ENCODE data around the gene FGR.

Gene FGR

GRCh38 chr1:27665016-27665651 lies 30.1 kb upstream of the FGR start:
- H3K79me2 ChIP-seq (ENCODE audit: control insufficient read depth, low read length), result no peaks in the 10 kb centered on the region
- no peak for TF ChIP-seq CTCF (IDR thresholded peaks at IDR 0.05; ENCODE audit: low read depth, low read length, poor library complexity, severe bottlenecking)
- no peak for TF ChIP-seq EZH2phosphoT487 (IDR thresholded peaks at IDR 0.05; ENCODE audit: borderline replicate concordance, low read length)
- H3K4me2 ChIP-seq (ENCODE audit: low read length), result no peak overlapping the region
- peaks cover 9% of the 10 kb centered on the region; the same call in 1 of the 2 replicates for H3F3A ChIP-seq (ENCODE audit: control insufficient read depth, insufficient read depth)
- no peaks in the 10 kb centered on the region for H3K36me3 ChIP-seq (ENCODE audit: control insufficient read depth, low read length)
- H3K9me3 ChIP-seq (ENCODE audit: control insufficient read depth, insufficient read depth, low read length), result no peaks in the 10 kb centered on the region
- peaks cover 4% of the 10 kb centered on the region for H3K27me3 ChIP-seq (ENCODE audit: control insufficient read depth, low read length)
- H3K4me1 ChIP-seq (ENCODE audit: control insufficient read depth, low read length), result peaks cover 40% of the 10 kb centered on the region
- H3K4me3 ChIP-seq (ENCODE audit: low read length), result no peak overlapping the region
- H3K27ac ChIP-seq (ENCODE audit: low read depth, low read length), result no peak overlapping the region
- H4K20me1 ChIP-seq (ENCODE audit: control insufficient read depth, insufficient read depth, low read depth, low read length), result no peaks in the 10 kb centered on the region
- no peaks in the 10 kb centered on the region for H3K9me2 ChIP-seq (replicated peaks; ENCODE audit: control insufficient read depth, low read length)

GRCh38 chr1:27664291-27664690 lies 29.3 kb upstream of the FGR start:
- H3K36me3 ChIP-seq (ENCODE audit: control insufficient read depth, low read length), result no peaks in the 10 kb centered on the region
- no peaks in the 10 kb centered on the region for H3K9me2 ChIP-seq (replicated peaks; ENCODE audit: control insufficient read depth, low read length)
- peaks cover 40% of the 10 kb centered on the region for H3K4me1 ChIP-seq (ENCODE audit: control insufficient read depth, low read length)
- H3K27me3 ChIP-seq (ENCODE audit: control insufficient read depth, low read length), result peaks cover under 1% of the 10 kb centered on the region
- peaks cover 12% of the 10 kb centered on the region for H3F3A ChIP-seq (ENCODE audit: control insufficient read depth, insufficient read depth)
- no peaks in the 10 kb centered on the region for H3K79me2 ChIP-seq (ENCODE audit: control insufficient read depth, low read length)
- H3K27ac ChIP-seq (ENCODE audit: low read depth, low read length), result no peak overlapping the region
- no peak overlapping the region for H3K4me3 ChIP-seq (ENCODE audit: low read length)
- H4K20me1 ChIP-seq (ENCODE audit: control insufficient read depth, insufficient read depth, low read depth, low read length), result no peaks in the 10 kb centered on the region
- H3K4me2 ChIP-seq (ENCODE audit: low read length), result no peak overlapping the region
- no peaks in the 10 kb centered on the region for H3K9me3 ChIP-seq (ENCODE audit: control insufficient read depth, insufficient read depth, low read length)
- no peak for TF ChIP-seq EZH2phosphoT487 (IDR thresholded peaks at IDR 0.05; ENCODE audit: borderline replicate concordance, low read length)
- no peak for TF ChIP-seq CTCF (IDR thresholded peaks at IDR 0.05; ENCODE audit: low read depth, low read length, poor library complexity, severe bottlenecking)

- Histone ChIP-seq H3K79me2 (ENCODE audit: control insufficient read depth, low read length) (no peaks in the 10 kb centered on the region), H3K4me2 (ENCODE audit: low read length) (peak overlapping the region; percentile 85)
These were observed 27.9 kb upstream of the FGR start for GRCh38 chr1:27662707-27663393.

More at GRCh38 chr1:27662707-27663393, 27.9 kb upstream of the FGR start:
- TF ChIP-seq EZH2phosphoT487 (IDR thresholded peaks at IDR 0.05; ENCODE audit: borderline replicate concordance, low read length) (no peak), CTCF (IDR thresholded peaks at IDR 0.05; ENCODE audit: low read depth, low read length, poor library complexity, severe bottlenecking) (peak; percentile 91)
- H3K36me3 ChIP-seq (ENCODE audit: control insufficient read depth, low read length), result no peaks in the 10 kb centered on the region
- H3K27ac ChIP-seq (ENCODE audit: low read depth, low read length), result peak overlapping the region; percentile 87
- H3K9me2 ChIP-seq (replicated peaks; ENCODE audit: control insufficient read depth, low read length), result no peaks in the 10 kb centered on the region
- peaks cover 53% of the 10 kb centered on the region for H3K4me1 ChIP-seq (ENCODE audit: control insufficient read depth, low read length)
- H3F3A ChIP-seq (ENCODE audit: control insufficient read depth, insufficient read depth), result peaks cover 22% of the 10 kb centered on the region
- no peaks in the 10 kb centered on the region for H4K20me1 ChIP-seq (ENCODE audit: control insufficient read depth, insufficient read depth, low read depth, low read length)
- no peaks in the 10 kb centered on the region for H3K27me3 ChIP-seq (ENCODE audit: control insufficient read depth, low read length)
- H3K4me3 ChIP-seq (ENCODE audit: low read length), result peak overlapping the region; percentile 68
- H3K9me3 ChIP-seq (ENCODE audit: control insufficient read depth, insufficient read depth, low read length), result no peaks in the 10 kb centered on the region

Data from DOHH2 (cell line).